H1 (cell line): ENCODE results near the gene ALOX5AP. TPM values are rescaled to one million over a fixed set of nuclear protein-coding genes. Genes with fewer than 3 reads are reported as not detected.

Experiments
- ATF3 ChIP-seq: IDR thresholded peaks from 2 replicates; pipeline ENCODE4 v1.6.1; 2011; ENCODE audit warnings: low read depth, mild to moderate bottlenecking, low read length; ENCODE audit not compliant: insufficient read depth
- SIRT6 ChIP-seq: IDR thresholded peaks from one replicate; pipeline ENCODE4 v1.7.1; 2012; ENCODE audit warnings: low read length, inconsistent platforms
- SP1 ChIP-seq: IDR thresholded peaks from 2 replicates; pipeline ENCODE4 v1.6.1; 2011; ENCODE audit warnings: low read depth, low read length
- polyA plus RNA-seq, 7 experiments: library from polyadenylated mRNA; depleted of rRNA in 3 of 7; stranded (reverse) in 5 of 7; unstranded in 2 of 7; fragments of >200 nt in 5 of 7; fragments of 200-250 nt in 2 of 7; gene quantifications; 1 replicate in 5 of 7; 2 replicates in 1 of 7; 4 replicates in 1 of 7; pipeline versions ENCODE4 v1.2.1 to v1.2.3, GENCODE V29; 2011 to 2013; ENCODE audit warnings: missing spikeins in 2 of 7, mixed read lengths in 2 of 7
- total RNA-seq: library from RNA; stranded (reverse); fragmentation: NEBNext Ultra II Directional; extraction: Animal tissue kit (Norgen Biotek cat#: 25700); gene quantifications from 2 replicates; pipeline ENCODE4 v1.2.1, GENCODE V29; 2021

Gene ALOX5AP
- total and polyA plus RNA-seq, 2 of the 8 experiments (the other 6 are each of a cell fraction or from before 2014, with no cell fraction given), result not detected

DNA sequence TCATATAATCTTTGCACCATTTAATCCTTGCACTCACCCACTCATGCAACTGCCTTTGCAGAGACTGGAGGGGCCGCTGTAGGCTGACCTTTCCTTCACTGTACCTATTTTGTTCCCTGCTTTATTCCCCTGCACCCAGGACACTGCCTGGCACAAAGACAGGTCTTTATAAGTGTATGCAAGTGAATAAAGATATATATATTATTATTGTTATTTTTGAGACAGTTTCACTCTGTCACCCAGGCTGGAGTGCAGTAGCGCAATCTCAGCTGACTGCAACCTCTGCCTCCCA lies 3.8 kb downstream of the ALOX5AP start (continued):
- no peak for TF ChIP-seq ATF3
- TF ChIP-seq SP1, result no peak
- no peak for TF ChIP-seq SIRT6
